IMR-90 (cell line): ENCODE data around the gene TMEM8B.

Experiments used
- CEBPB ChIP-seq: IDR thresholded peaks from 2 replicates; pipeline ENCODE4 v1.6.1; 2012; ENCODE audit warnings: low read depth, low read length, improper control_type of control experiment
- CTCF ChIP-seq: conservative IDR thresholded peaks from 2 replicates; pipeline ENCODE4 v1.5.1; 2012; ENCODE audit warnings: mild to moderate bottlenecking, low read depth, low read length, improper control_type of control experiment
- FOS ChIP-seq: fragments of 150-350 bp; IDR thresholded peaks from 2 replicates; pipeline ENCODE4 v1.6.1; 2016; ENCODE audit warnings: low read depth, low read length
- MAZ ChIP-seq: IDR thresholded peaks from 2 replicates; pipeline ENCODE4 v1.6.1; 2012; ENCODE audit warnings: low read depth, mild to moderate bottlenecking, low read length, improper control_type of control experiment, moderate library complexity, borderline replicate concordance
- MXI1 ChIP-seq: IDR thresholded peaks from 2 replicates; pipeline ENCODE4 v1.6.1; 2012; ENCODE audit warnings: low read depth, mild to moderate bottlenecking, low read length, moderate library complexity, borderline replicate concordance
- POLR2A ChIP-seq: IDR thresholded peaks from 2 replicates; pipeline ENCODE4 v1.6.1; 2012; ENCODE audit warnings: mild to moderate bottlenecking, low read depth, low read length
- RAD21 ChIP-seq: IDR thresholded peaks from 2 replicates; pipeline ENCODE4 v1.6.1; 2012; ENCODE audit warnings: low read length, improper control_type of control experiment
- RFX5 ChIP-seq: IDR thresholded peaks from 2 replicates; pipeline ENCODE4 v1.8.0; 2012; ENCODE audit warnings: low read depth, mild to moderate bottlenecking, low read length, moderate library complexity
- SMC3 ChIP-seq: fragments of 150-350 bp; IDR thresholded peaks from 2 replicates; pipeline ENCODE4 v1.6.1; 2016; ENCODE audit warnings: low read depth, mild to moderate bottlenecking, antibody characterized with exemption, low read length, moderate library complexity

- TF ChIP-seq FOS, result no peak
- no peak; the same call in 1 of the 2 replicates for TF ChIP-seq RAD21
- no peak for TF ChIP-seq POLR2A
- TF ChIP-seq CTCF, result 0 out of 2 replicates have a peak, but pooled peaks have one; percentile 9
- no peak for TF ChIP-seq MAZ
- TF ChIP-seq SMC3, result no peak
- TF ChIP-seq RFX5, result no peak
- TF ChIP-seq CEBPB, result no peak
- no peak for TF ChIP-seq MXI1
Measured at GRCh38 chr9:35859310-35859989, 30.4 kb downstream of the TMEM8B start.
